Measurements from ENCODE around the gene ATG9A. TPM values are rescaled to one million over a fixed set of nuclear protein-coding genes. Genes with fewer than 3 reads are reported as not detected.

ATG9A gene
- total and polyA plus RNA-seq, 2 donors (not counting 3 experiments of a cell fraction or from before 2014, with no cell fraction given) = 65.5 to 95.0 TPM

GRCh38 chr2:219225350-219225749 is 4.1 kb downstream of the ATG9A start:
- Histone ChIP-seq H3K4me3 (replicated peaks in 1 of 3; ENCODE audit: insufficient read depth in 1 of 3, low read depth in 1 of 3, low read length in 3 of 3) (no peak overlapping the region), H2AFZ (ENCODE audit: low read depth, low read length) (no peak overlapping the region), H3K79me2 (ENCODE audit: control insufficient read depth, insufficient read depth, low read length) (peaks cover 20% of the 10 kb centered on the region), H3K9ac (replicated peaks; ENCODE audit: extremely low read depth, insufficient read depth, low read length) (no peak overlapping the region), H3K36me3 (ENCODE audit: control insufficient read depth in 2 of 2, extremely low read depth in 1 of 2, insufficient read depth in 2 of 2, low read length in 2 of 2) (peaks cover 3 to 43% of the 10 kb centered on the region in 2 experiments), H3K4me1 (ENCODE audit: control insufficient read depth, extremely low read depth, insufficient read depth, low read length) (peaks cover 11% of the 10 kb centered on the region), H3K27ac (ENCODE audit: insufficient read depth, low read depth, low read length) (no peak overlapping the region), H3K27me3 (ENCODE audit: control insufficient read depth in 2 of 2, insufficient read depth in 2 of 2, low read length in 2 of 2) (no peaks in the 10 kb centered on the region), H4K20me1 (replicated peaks; ENCODE audit: control insufficient read depth, extremely low read depth, insufficient read depth, low read length) (no peaks in the 10 kb centered on the region), H3K9me1 (replicated peaks; ENCODE audit: control insufficient read depth, extremely low read depth, insufficient read depth, low read length) (no peaks in the 10 kb centered on the region), H3K4me2 (ENCODE audit: insufficient read depth, low read length) (no peak overlapping the region), H3K9me3 (replicated peaks; ENCODE audit: control insufficient read depth, insufficient read depth, low read length) (no peaks in the 10 kb centered on the region)
- ChIA-PET CTCF (no interaction called here), POLR2A (no interaction called here)
- intact Hi-C loops (cut with micrococcal nuclease) (no loop called here), dilution Hi-C loops (cut with MboI; ENCODE audit: extremely low pct_ligation_motif_present, low sequenced_read_pairs) (no loop called here)
- BruUV-seq (replicated peaks) = no TSS peak
- no peak for DNase-seq (ENCODE audit: low read depth, low spot score)
- TF ChIP-seq GATA2 (IDR thresholded peaks at IDR 0.05; ENCODE audit: insufficient read depth, insufficient read length, low read depth, low read length) (no peak), MAX (IDR thresholded peaks at IDR 0.05; ENCODE audit: insufficient read depth, insufficient read length) (no peak), FOS (IDR thresholded peaks at IDR 0.05; ENCODE audit: borderline replicate concordance, insufficient read depth, low read length) (no peak), EZH2 (IDR thresholded peaks at IDR 0.05; ENCODE audit: borderline replicate concordance, low read depth, low read length, severe bottlenecking) (no peak), MYC (IDR thresholded peaks at IDR 0.05; ENCODE audit: low read depth, low read length) (no peak), POLR2A (IDR thresholded peaks at IDR 0.05; ENCODE audit: low read depth, low read length) (no peak), POLR2AphosphoS5 (IDR thresholded peaks at IDR 0.05; ENCODE audit: insufficient read depth, low read depth, low read length) (no peak), CTCF (IDR thresholded peaks at IDR 0.05; ENCODE audit: extremely low read depth in 1 of 2, insufficient read depth in 1 of 2, low read depth in 1 of 2, low read length in 2 of 2) (no peak), JUN (IDR thresholded peaks at IDR 0.05; ENCODE audit: borderline replicate concordance, insufficient read depth, insufficient read length, low read depth) (no peak)
- no peak for FAIRE-seq

Data from endothelial cell of umbilical vein (primary cell).